Adrenal gland (tissue), 5 donors: ENCODE results near the gene UBE2J2.

Experiments used
- CTCF ChIP-seq, 6 experiments: fragments of 450-650 bp in 4 of 6; fragments of 200-600 bp in 2 of 6; sonication (generic) in 1 of 6; IDR thresholded peaks; 1 replicate in 5 of 6; 2 replicates in 1 of 6; pipeline versions ENCODE4 v1.5.1 to v1.8.0; 2016 to 2021; ENCODE audit warnings: antibody characterized with exemption in 6 of 6, mild to moderate bottlenecking in 2 of 6, moderate library complexity in 1 of 6
- POLR2A ChIP-seq, 2 donors: fragments of 450-650 bp; IDR thresholded peaks; one replicate each; pipeline ENCODE4 v1.6.1; 2017; ENCODE audit warnings: antibody characterized with exemption in 2 of 2, mild to moderate bottlenecking in 2 of 2, moderate library complexity in 1 of 2
- donor health status: DM: no; HTN: no; CAD: no.

- TF ChIP-seq CTCF (IDR thresholded peaks at IDR 0.05) (peak in 2 of 6 experiments; percentile 8 to 10), POLR2A (IDR thresholded peaks at IDR 0.05) (peak in 1 of 2 donors; percentile 4)
Observed at GRCh38 chr1:1230656-1231399, 42.8 kb downstream of the UBE2J2 start.
